ENCODE data around the gene CDC42BPB.

GRCh38 chr14:103067231-103067954 is 10.0 kb upstream of the CDC42BPB start:
- no peak for TF ChIP-seq POLR2A (IDR thresholded peaks at IDR 0.05)
- no peak for TF ChIP-seq CTCF (IDR thresholded peaks at IDR 0.05)
